K562 (cell line): ENCODE measurements around the gene EBI3. TPM values are rescaled to one million over a fixed set of nuclear protein-coding genes. Genes with fewer than 3 reads are reported as not detected.

Experiments
- ATAC-seq: fragments of 200-7000 bp; cut with Tn5 transposase; 3 replicates; pipeline ENCODE4 v1.9.1; 2020; ENCODE audit warnings: moderate library complexity
- BruUV-seq: library from RNA; stranded (reverse); fragments of 400-500 nt; replicated peaks from 2 replicates; lab custom pipeline; 2021; lab: Mats Ljungman, UMichigan
- CTCF ChIA-PET: fragments of 300-600 bp; formaldehyde crosslinking; extraction: SDS; loops from one replicate; lab custom pipeline; 2021; ENCODE audit warnings: low intra/inter-chr PET ratio; lab: Yijun Ruan, JAX
- POLR2A ChIA-PET: fragments of 300-600, 350-650 bp; sonication (Branson Sonifier 250); formaldehyde crosslinking; extraction: SDS; loops from one replicate; lab custom pipeline; 2021; ENCODE audit warnings: antibody characterized with exemption, inconsistent platforms; lab: Yijun Ruan, JAX
- DNase-seq, 4 experiments: peaks; one replicate each; pipeline versions ENCODE4 v3.0.0 to v3.0.0-alpha.2; 2011 to 2018; ENCODE audit warnings: low spot score in 3 of 4, mixed read lengths in 3 of 4; ENCODE audit errors: extremely low read depth in 1 of 4
- FAIRE-seq: peaks from 2 replicates; lab custom pipeline; 2011; peaks lifted over from hg19 to GRCh38; lab: Jason Lieb, UNC
- H2AFZ ChIP-seq: 2 replicates; pipeline ENCODE4 v1.6.0; 2011; ENCODE audit warnings: low read depth, low read length, control low read depth, inconsistent platforms
- H3K27ac ChIP-seq: fragments of 200-600 bp; 3 replicates; pipeline ENCODE4 v1.8.0; 2011; ENCODE audit warnings: low read depth, mild to moderate bottlenecking, control low read depth, inconsistent platforms, low read length, moderate library complexity, mixed read lengths; ENCODE audit errors: extremely low read depth
- H3K27me3 ChIP-seq, 2 experiments: fragments of 300-600 bp in 1 of 2; 2 replicates in 1 of 2; 3 replicates in 1 of 2; pipeline versions ENCODE4 v1.6.0 to v1.8.0; 2011; ENCODE audit warnings: inconsistent platforms in 2 of 2, low read length in 2 of 2, mild to moderate bottlenecking in 1 of 2, mixed read lengths in 1 of 2, moderate library complexity in 1 of 2; ENCODE audit not compliant: control insufficient read depth in 2 of 2, insufficient read depth in 2 of 2
- H3K36me3 ChIP-seq: fragments of 300-600 bp; 3 replicates; pipeline ENCODE4 v1.8.0; 2011; ENCODE audit warnings: mild to moderate bottlenecking, low read length, inconsistent platforms; ENCODE audit not compliant: control insufficient read depth, insufficient read depth
- H3K4me1 ChIP-seq, 2 experiments: fragments of 200-600 bp in 1 of 2; replicated peaks in 1 of 2; 2 replicates in 1 of 2; 3 replicates in 1 of 2; pipeline versions ENCODE4 v1.5.1 to v1.8.0; 2011; ENCODE audit warnings: inconsistent platforms in 2 of 2, low read length in 2 of 2, mild to moderate bottlenecking in 1 of 2, mixed read lengths in 1 of 2, moderate library complexity in 1 of 2; ENCODE audit not compliant: control insufficient read depth in 2 of 2, insufficient read depth in 2 of 2
- H3K4me2 ChIP-seq: 2 replicates; pipeline ENCODE4 v1.6.1; 2011; ENCODE audit warnings: low read length, control low read depth, inconsistent platforms, mixed read lengths; ENCODE audit not compliant: insufficient read depth
- H3K4me3 ChIP-seq: fragments of 200-600 bp; sonication (generic), shearing (Covaris generic); 2 replicates; pipeline ENCODE4 v1.5.1; 2016; ENCODE audit warnings: control low read depth, inconsistent platforms
- H3K79me2 ChIP-seq: fragments of 200-600 bp; 3 replicates; pipeline ENCODE4 v1.8.0; 2011; ENCODE audit warnings: low read length, inconsistent platforms; ENCODE audit not compliant: control insufficient read depth, insufficient read depth
- H3K9ac ChIP-seq, 2 experiments: 2 replicates each; pipeline versions ENCODE4 v1.6.0 to v1.6.1; 2011; ENCODE audit warnings: low read depth in 2 of 2, low read length in 2 of 2, control low read depth in 1 of 2, inconsistent platforms in 1 of 2, mild to moderate bottlenecking in 1 of 2, mixed read lengths in 1 of 2; ENCODE audit not compliant: insufficient read depth in 1 of 2
- H3K9me1 ChIP-seq: one replicate; pipeline ENCODE4 v1.6.0; 2011; ENCODE audit warnings: inconsistent platforms, mild to moderate bottlenecking, low read length, moderate library complexity; ENCODE audit not compliant: control insufficient read depth, insufficient read depth
- H3K9me3 ChIP-seq: replicated peaks from 2 replicates; pipeline ENCODE4 v1.5.1; 2011; ENCODE audit warnings: low read depth, low read length, inconsistent platforms; ENCODE audit not compliant: control insufficient read depth, insufficient read depth
- H4K20me1 ChIP-seq: replicated peaks from 2 replicates; pipeline ENCODE4 v1.6.1; 2011; ENCODE audit warnings: low read length, inconsistent platforms, mixed read lengths; ENCODE audit not compliant: control insufficient read depth, insufficient read depth
- CBFB ChIP-seq: sonication (generic); formaldehyde crosslinking; IDR thresholded peaks from 2 replicates; pipeline ENCODE4 v1.4.0; 2020; ENCODE audit warnings: mild to moderate bottlenecking, missing genetic modification reagents
- CHD4 ChIP-seq: fragments of 200-600 bp; sonication (generic); IDR thresholded peaks from 3 replicates; pipeline ENCODE4 v1.6.1; 2012; ENCODE audit warnings: low read depth, mild to moderate bottlenecking, mixed read lengths, low read length, inconsistent platforms; ENCODE audit not compliant: insufficient read depth, insufficient replicate concordance, poor library complexity, severe bottlenecking
- HSF4 ChIP-seq: fragments of 250-450 bp; sonication (Bioruptor Pico); IDR thresholded peaks from 2 replicates; pipeline ENCODE4 v2.1.2; 2022; ENCODE audit warnings: mild to moderate bottlenecking, moderate library complexity, borderline replicate concordance
- NFE2 ChIP-seq: IDR thresholded peaks from 2 replicates; pipeline ENCODE4 v1.6.1; 2014; ENCODE audit warnings: antibody characterized with exemption, low read depth
- NR2C2 ChIP-seq, 2 experiments: fragments of 200-800 bp in 1 of 2; sonication (Bioruptor generic) in 1 of 2; sonication (generic) in 1 of 2; formaldehyde crosslinking in 1 of 2; IDR thresholded peaks; 2 replicates each; pipeline versions ENCODE4 v1.6.1 to v1.8.0; 2016 to 2022; ENCODE audit warnings: mild to moderate bottlenecking in 1 of 2, missing compliant biosample characterization in 1 of 2, missing genetic modification characterization in 1 of 2, missing genetic modification reagents in 1 of 2
- POLR2AphosphoS2 ChIP-seq: IDR thresholded peaks from 2 replicates; pipeline ENCODE4 v1.6.1; 2012; ENCODE audit warnings: low read length, improper control_type of control experiment
- SMAD4 ChIP-seq: fragments of 250-450 bp; sonication (Bioruptor Pico); conservative IDR thresholded peaks from 2 replicates; pipeline ENCODE4 v1.8.0; 2021; ENCODE audit warnings: inconsistent platforms, mild to moderate bottlenecking, moderate library complexity
- SMARCA5 ChIP-seq: fragments of 450-650 bp; IDR thresholded peaks from 2 replicates; pipeline ENCODE4 v1.6.1; 2016
- TEAD1 ChIP-seq, 2 experiments: fragments of 450-650 bp in 1 of 2; sonication (generic) in 1 of 2; formaldehyde crosslinking; IDR thresholded peaks; 2 replicates each; pipeline versions ENCODE4 v1.4.0 to v1.8.0; 2020 to 2022; ENCODE audit warnings: mild to moderate bottlenecking in 2 of 2, missing genetic modification reagents in 1 of 2
- TRIM28 ChIP-seq: fragments of 450-650 bp; IDR thresholded peaks from 2 replicates; pipeline ENCODE4 v1.6.1; 2017
- ZNF140 ChIP-seq: fragments of 250-450 bp; sonication (Bioruptor Pico); IDR thresholded peaks from 2 replicates; pipeline ENCODE4 v1.8.0; 2021; ENCODE audit warnings: moderate library complexity, mild to moderate bottlenecking, inconsistent platforms
- ZNF217 ChIP-seq: sonication (generic); formaldehyde crosslinking; IDR thresholded peaks from 2 replicates; pipeline ENCODE4 v1.8.0; 2022; ENCODE audit warnings: mild to moderate bottlenecking, missing genetic modification reagents
- WGBS: fragments of 100-300 bp; shearing (Covaris generic); methylation state at CpG from one replicate; pipeline ENCODE4 v1.1.6; 2016; ENCODE audit warnings: low coverage, mixed read lengths; ENCODE audit not compliant: insufficient coverage; ENCODE audit errors: missing lambda C conversion rate; 5-methylcytosine and 5-hydroxymethylcytosine counted together
- in situ Hi-C: fragments of 300-500 bp; cut with MboI; formaldehyde crosslinking; loops from 4 replicates; pipeline ENCODE4 v1.15.0; 2018; ENCODE audit warnings: inconsistent platforms, mixed read lengths
- intact Hi-C: fragments of 100-400 bp; cut with micrococcal nuclease; formaldehyde crosslinking; loops from 2 replicates; pipeline ENCODE4 v1.14.2; 2022
- polyA plus RNA-seq, 8 experiments: library from polyadenylated mRNA; depleted of rRNA in 4 of 8; stranded (reverse) in 5 of 8; unstranded in 3 of 8; fragments of >200 nt; fragmentation: Nextera tagmentation in 2 of 8; fragmentation: Illumina TruSeq in 1 of 8; extraction: Ambion mirVana in 2 of 8; extraction: Trizol in 1 of 8; gene quantifications; 2 replicates each; pipeline versions ENCODE4 v1.2.1 to v1.2.3, GENCODE V29; 2011 to 2014; ENCODE audit warnings: inconsistent platforms in 1 of 8, missing spikeins in 1 of 8
- total RNA-seq, 7 experiments: library from RNA; depleted of rRNA in 6 of 7; stranded (reverse); fragments of >200 nt in 6 of 7; fragmentation: Illumina TruSeq in 2 of 7; extraction: Trizol in 2 of 7; gene quantifications; 2 replicates each; pipeline versions ENCODE4 v1.2.1 to v1.2.3, GENCODE V29; 2011 to 2021; ENCODE audit warnings: low replicate concordance in 1 of 7
- TF ChIP-seq, protein P1 (sequence below), 2 experiments: fragments of 450-650 bp in 1 of 2; sonication (generic) in 1 of 2; formaldehyde crosslinking in 1 of 2; IDR thresholded peaks; 2 replicates each; pipeline versions ENCODE4 v1.7.1 to v1.9.0; 2016 to 2022; ENCODE audit warnings: inconsistent platforms in 1 of 2, mild to moderate bottlenecking in 1 of 2, missing genetic modification reagents in 1 of 2

EBI3 gene
- total and polyA plus RNA-seq, 9 of the 15 experiments (the other 6 are each of a cell fraction or from before 2014, with no cell fraction given): 0.08 to 0.35 (median 0.22) TPM; not detected in 6

DNA sequence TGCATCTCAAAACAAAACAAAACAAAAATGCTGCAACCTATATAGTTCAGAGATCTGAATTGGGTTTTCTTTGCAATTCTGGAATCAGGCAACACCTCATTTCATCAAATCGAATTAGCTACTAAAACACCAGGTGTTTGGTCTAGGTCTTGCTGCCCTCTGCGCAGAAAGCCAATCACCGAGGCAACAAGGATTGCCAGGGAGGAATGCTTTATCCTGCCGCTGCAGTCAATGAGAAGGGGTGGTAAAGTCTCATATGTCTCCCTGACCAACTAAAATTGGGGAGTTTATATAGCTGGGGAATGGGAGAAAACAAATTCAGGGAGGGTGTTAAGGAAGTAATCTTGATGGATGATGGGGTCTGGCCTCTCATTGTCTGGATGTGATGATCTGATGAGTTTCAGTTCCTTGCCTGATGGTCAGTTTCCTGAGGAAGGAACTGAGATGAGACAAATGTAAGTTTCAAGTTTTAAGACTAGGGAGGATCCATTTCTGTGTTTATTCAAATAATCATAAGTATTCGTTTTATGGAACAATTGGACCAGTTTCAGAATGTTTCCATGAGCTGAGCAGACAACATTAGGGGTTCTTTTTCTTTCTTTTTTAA lies 12.6 kb downstream of the EBI3 start:
- CTCF ChIA-PET: no interaction called here
- FAIRE-seq: no peak
- H3K9me3 ChIP-seq: peaks cover 7% of the 10 kb centered on the region
- H3K4me2 ChIP-seq: no peak overlapping the region
- intact Hi-C loops (no loop called here), in situ Hi-C loops (no loop called here)
- no peak for ATAC-seq
- H3K27me3 ChIP-seq: peaks cover 2 to 6% of the 10 kb centered on the region in 2 experiments; a peak in 3 of 5 replicates
- H3K79me2 ChIP-seq: no peaks in the 10 kb centered on the region
- H3K9ac ChIP-seq: no peak overlapping the region
- H3K4me3 ChIP-seq: no peak overlapping the region
- no peaks in the 10 kb centered on the region for H3K9me1 ChIP-seq
- peak in 1 of 4 experiments; percentile 2 for DNase-seq
- WGBS: 41% methylated on average over 5 of the region's 5 CpGs
- no peak overlapping the region for H2AFZ ChIP-seq
- no peaks in the 10 kb centered on the region for H3K36me3 ChIP-seq
- POLR2A ChIA-PET: no interaction called here
- no peak overlapping the region for H3K27ac ChIP-seq
- BruUV-seq: no TSS peak
- peaks cover 1 to 5% of the 10 kb centered on the region in 2 experiments; a peak in 4 of 5 replicates for H3K4me1 ChIP-seq
- H4K20me1 ChIP-seq: no peaks in the 10 kb centered on the region
- TF ChIP-seq NR2C2 (CRISPR knock-in tag; IDR thresholded peaks at IDR 0.05) (no peak), NR2C2 (tag; IDR thresholded peaks at IDR 0.05) (no peak), ZNF140 (CRISPR knock-in tag) (no peak), SMARCA5 (no peak), CHD4 (no peak), HSF4 (CRISPR knock-in tag) (no peak), TRIM28 (peak; percentile 86), TEAD1 (CRISPR knock-in tag; IDR thresholded peaks at IDR 0.05) (no peak), ZNF217 (CRISPR knock-in tag) (no peak), CBFB (CRISPR knock-in tag) (no peak), NFE2 (no peak), POLR2AphosphoS2 (no peak), SMAD4 (CRISPR knock-in tag) (no peak)
- TF ChIP-seq, protein P1, sequence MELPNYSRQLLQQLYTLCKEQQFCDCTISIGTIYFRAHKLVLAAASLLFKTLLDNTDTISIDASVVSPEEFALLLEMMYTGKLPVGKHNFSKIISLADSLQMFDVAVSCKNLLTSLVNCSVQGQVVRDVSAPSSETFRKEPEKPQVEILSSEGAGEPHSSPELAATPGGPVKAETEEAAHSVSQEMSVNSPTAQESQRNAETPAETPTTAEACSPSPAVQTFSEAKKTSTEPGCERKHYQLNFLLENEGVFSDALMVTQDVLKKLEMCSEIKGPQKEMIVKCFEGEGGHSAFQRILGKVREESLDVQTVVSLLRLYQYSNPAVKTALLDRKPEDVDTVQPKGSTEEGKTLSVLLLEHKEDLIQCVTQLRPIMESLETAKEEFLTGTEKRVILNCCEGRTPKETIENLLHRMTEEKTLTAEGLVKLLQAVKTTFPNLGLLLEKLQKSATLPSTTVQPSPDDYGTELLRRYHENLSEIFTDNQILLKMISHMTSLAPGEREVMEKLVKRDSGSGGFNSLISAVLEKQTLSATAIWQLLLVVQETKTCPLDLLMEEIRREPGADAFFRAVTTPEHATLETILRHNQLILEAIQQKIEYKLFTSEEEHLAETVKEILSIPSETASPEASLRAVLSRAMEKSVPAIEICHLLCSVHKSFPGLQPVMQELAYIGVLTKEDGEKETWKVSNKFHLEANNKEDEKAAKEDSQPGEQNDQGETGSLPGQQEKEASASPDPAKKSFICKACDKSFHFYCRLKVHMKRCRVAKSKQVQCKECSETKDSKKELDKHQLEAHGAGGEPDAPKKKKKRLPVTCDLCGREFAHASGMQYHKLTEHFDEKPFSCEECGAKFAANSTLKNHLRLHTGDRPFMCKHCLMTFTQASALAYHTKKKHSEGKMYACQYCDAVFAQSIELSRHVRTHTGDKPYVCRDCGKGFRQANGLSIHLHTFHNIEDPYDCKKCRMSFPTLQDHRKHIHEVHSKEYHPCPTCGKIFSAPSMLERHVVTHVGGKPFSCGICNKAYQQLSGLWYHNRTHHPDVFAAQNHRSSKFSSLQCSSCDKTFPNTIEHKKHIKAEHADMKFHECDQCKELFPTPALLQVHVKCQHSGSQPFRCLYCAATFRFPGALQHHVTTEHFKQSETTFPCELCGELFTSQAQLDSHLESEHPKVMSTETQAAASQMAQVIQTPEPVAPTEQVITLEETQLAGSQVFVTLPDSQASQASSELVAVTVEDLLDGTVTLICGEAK (IDR thresholded peaks at IDR 0.05): no peak
- TF ChIP-seq, protein P1 (CRISPR knock-in tag; IDR thresholded peaks at IDR 0.05): no peak
